GM18526 (cell line): Measurements from ENCODE around the gene CCDC88C.

Source experiments
- POLR2A ChIP-seq: IDR thresholded peaks from 3 replicates; pipeline ENCODE4 v1.6.1; 2011; ENCODE audit not compliant: insufficient read length; ENCODE audit errors: extremely low read depth

Gene CCDC88C

GRCh38 chr14:91354221-91354916, 63.3 kb downstream of the CCDC88C start:
- TF ChIP-seq POLR2A, result no peak

GRCh38 chr14:91352728-91353692, 64.6 kb downstream of the CCDC88C start:
- TF ChIP-seq POLR2A, result no peak

GRCh38 chr14:91352053-91352452, 65.6 kb downstream of the CCDC88C start:
- no peak for TF ChIP-seq POLR2A

GRCh38 chr14:91351512-91351862, 66.1 kb downstream of the CCDC88C start:
- no peak for TF ChIP-seq POLR2A

GRCh38 chr14:91350813-91351511, 66.7 kb downstream of the CCDC88C start:
- TF ChIP-seq POLR2A, result no peak

GRCh38 chr14:91350483-91350812, 67.2 kb downstream of the CCDC88C start:
- no peak for TF ChIP-seq POLR2A

- TF ChIP-seq POLR2A, result no peak
Measured at GRCh38 chr14:91349481-91350074, 68.0 kb downstream of the CCDC88C start.

GRCh38 chr14:91348845-91349465, 68.7 kb downstream of the CCDC88C start:
- no peak for TF ChIP-seq POLR2A

GRCh38 chr14:91346838-91347173, 70.8 kb downstream of the CCDC88C start:
- no peak for TF ChIP-seq POLR2A

- no peak for TF ChIP-seq POLR2A
Measured at GRCh38 chr14:91344096-91344495, 73.5 kb downstream of the CCDC88C start.

GRCh38 chr14:91343051-91343450, 74.6 kb downstream of the CCDC88C start:
- no peak for TF ChIP-seq POLR2A

GRCh38 chr14:91342206-91342760, 75.3 kb downstream of the CCDC88C start:
- TF ChIP-seq POLR2A, result no peak

- no peak for TF ChIP-seq POLR2A
Measured at GRCh38 chr14:91341751-91342154, 75.9 kb downstream of the CCDC88C start.

- TF ChIP-seq POLR2A, result no peak
Measured at GRCh38 chr14:91341334-91341733, 76.3 kb downstream of the CCDC88C start.
